ENCODE results near the gene RCAN3.
"Not testable (repeated sequence)": the region's sequence is repeated elsewhere in the genome, so short reads cannot be mapped to it uniquely, and the experiment has no call there.

RCAN3 gene

DNA sequence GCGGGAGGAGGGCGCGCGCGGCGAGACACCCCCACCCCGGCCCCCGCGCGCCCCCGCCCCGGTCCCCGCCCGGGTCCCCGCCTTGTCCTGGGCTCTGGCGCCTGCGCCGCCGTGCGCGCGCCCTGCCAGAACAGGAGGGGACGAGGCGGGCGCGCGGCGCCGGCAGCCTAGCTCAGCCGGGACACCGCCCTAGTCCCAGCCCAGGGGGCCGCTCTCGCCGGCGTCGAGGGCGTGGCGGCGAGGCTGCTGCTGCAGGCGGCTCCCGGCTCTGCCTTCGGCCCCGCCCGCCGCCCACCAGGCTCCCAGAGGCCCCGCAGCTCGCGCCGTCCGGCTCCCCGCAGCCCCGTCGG lies at the start of gene RCAN3:
Gene RCAN3, plus strand, starts transcription at position 128 of the 350 bp plus-strand sequence. CDS start 11,537 bp downstream, outside the sequence.
- peak; percentile 51 for DNase-seq (ENCODE audit: low read depth)

DNA sequence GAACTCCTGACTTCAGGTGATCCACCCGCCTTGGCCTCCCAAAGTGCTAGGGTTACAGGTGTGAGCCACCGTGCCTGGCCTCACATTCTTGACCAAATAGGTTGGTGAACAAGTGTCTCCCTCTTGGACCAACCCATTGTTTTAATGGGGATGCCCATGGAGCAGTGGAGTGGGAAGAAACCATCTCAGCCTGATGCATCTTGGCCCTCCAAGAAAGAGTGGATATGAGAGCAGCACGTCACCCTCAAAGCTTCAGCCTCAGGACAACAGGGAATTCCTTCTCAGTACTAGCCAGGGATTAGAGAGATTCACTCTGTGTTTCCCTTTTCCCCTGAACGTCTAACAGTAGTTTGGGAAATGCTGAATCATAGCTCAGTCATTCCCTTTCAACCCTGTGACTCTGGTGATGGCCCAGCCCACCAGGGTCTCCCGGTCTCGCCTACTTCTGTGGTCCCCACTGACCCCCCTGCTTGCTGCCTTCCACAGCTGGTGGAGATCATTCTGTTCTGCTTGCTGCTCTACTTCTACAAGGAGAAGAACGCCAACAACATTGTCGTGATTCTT lies 49.6 kb upstream of the RCAN3 start:
- DNase-seq (ENCODE audit: low read depth), result no peak

DNA sequence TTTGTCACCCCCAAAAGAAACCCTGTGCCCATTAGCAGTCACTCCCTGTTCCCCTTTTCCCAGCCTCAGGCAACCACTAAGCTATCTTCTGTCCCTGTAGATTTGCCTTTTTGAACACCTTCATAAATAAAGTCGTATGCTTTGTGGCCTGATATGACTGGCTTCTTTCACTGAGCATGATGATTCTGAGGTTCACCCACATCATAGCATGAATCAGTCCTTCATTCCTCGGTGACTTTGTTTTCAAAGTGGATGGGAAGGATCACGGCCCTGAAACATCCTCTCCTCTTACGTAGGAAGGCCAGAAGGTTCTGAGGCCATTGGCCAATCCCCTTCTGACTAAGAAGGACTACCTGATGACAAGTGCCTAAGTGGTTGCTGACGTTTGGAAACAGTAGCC lies 48.0 kb upstream of the RCAN3 start:
- no peak for DNase-seq (ENCODE audit: low read depth)

DNA sequence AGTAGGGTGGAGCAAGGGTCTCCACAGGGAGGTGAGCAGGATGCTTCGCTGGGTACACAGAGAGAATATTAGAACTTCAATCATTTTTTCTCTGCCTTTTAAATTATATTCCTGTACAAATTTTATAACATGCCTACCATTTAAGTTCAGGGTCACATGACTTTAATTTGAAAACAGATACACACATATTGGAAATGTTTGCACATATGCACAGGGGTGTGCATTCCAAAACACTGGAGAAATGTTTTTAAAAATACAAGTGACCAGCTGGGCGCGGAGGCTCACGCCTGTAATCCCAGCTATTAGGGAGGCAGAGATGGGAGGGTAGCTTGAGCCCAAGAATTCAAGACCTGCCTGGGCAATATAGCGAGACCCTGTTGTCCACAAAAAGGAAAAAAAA lies 47.4 kb upstream of the RCAN3 start:
- DNase-seq (ENCODE audit: low read depth), result no peak

DNA sequence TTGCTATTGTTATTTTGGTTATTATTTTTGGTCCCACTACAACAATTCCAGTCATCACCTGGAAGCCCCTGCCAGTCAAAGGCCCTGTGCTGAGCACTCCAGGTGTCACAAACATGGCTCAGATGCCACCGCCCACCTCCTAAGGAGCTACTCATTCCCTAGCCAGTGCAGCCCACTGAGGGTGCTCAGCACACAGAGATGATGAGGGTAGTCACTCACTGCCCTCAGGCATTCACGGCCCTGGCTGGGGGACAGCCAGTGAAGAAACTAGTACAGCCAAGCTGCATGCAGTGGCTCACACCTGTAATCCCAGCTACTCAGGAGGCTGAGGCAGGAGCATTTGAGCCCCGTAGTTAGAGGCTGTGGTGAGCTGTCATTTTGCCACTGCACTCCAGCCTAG lies 44.8 kb upstream of the RCAN3 start:
- DNase-seq (ENCODE audit: low read depth), result no peak

DNA sequence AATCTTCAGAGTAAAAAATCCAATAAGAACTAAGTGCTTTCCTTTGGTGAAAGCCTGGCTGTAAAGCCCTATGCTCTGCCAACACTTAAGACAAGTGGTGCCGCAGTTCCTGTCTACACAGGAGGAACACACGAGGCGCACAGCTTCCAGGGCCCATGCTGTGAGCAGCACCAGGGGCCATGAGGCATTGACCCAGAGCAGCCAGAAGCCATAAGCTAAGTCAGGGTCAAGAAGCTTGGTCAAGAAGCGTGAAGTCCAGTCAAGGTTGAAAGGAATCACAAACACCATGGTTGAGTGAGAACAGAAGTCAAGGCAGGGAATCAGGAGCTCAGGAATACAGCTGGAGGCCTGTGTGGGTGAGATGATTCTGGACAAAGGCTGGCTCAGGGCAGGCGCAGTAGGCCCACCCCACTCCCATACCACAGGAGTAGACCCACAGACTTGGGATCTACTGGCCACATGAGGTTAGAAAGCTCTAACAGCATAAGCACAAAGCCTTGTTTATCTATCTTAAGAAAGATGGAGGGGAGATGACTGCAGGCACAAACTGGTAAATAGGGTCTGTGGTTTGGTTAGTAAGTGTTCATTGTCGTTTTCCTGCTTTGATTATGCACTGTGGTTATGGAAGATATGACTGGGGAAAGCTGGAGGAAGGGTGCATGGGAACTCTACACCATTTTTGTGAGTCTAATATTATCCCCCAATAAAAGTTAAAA lies 42.9 kb upstream of the RCAN3 start:
- DNase-seq (ENCODE audit: low read depth), result no peak

DNA sequence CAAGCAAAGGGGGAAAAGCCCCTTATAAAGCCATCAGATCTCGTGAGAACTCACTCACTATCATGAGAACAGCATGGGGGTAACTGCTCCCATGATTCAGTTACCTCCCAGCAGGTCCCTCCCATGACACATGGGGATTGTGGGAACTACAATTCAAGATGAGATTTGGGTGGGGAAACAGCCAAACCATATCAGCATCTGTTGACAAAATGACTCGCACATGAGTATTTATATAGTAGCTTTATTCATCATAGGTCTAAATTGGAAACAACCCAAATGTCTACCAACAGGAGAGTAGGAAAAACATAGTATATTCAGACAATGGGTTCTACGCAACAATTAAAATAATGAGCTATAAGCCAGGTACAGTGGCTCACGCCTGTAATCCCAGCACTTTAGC lies 40.5 kb upstream of the RCAN3 start:
- DNase-seq (ENCODE audit: low read depth), result not testable (repeated sequence)

DNA sequence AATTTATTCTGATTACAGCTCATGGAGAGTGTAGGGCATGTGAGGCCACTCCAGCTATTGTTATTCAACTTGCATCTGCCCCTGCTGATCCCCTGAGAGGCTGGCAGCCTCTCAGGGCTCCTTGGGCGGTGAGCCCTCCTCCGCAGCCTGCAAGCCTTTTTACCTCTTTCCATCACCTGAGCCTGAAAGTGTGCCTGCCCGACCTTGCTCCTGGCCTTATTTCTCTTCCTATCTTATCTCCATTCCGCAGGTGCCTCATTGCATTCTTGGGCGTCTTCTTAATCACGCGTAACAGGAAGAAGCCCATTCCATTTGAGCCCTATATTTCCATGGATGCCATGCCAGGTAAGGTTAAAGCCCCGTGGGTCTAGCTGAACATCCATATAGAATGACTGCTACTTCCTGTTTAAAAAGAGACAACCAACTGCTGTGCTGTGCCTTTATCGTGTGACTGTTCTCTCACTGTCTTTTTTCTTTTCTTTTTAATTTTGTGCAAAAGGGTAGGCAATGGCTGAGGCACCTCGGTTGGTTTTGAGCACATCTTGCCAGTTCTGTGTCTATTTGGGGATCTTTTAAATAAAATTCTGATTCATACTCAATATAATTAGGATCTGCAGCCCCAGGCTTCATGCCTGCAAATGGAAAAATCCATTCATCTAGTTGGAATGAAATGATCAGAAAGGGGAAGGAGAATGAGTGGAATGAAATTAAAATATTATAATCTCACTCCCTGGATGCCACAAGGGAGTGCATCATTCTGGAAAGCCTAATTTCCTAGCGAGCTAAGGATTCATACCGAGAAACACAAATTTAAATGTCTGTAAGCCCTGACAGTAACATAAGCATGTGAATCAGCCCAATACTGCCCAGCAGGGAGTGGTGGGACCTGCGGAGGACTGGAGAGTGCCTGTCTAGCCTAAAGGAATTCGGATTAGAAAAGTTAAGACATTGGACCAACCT lies 38.6 kb upstream of the RCAN3 start:
- peak; percentile 45 for DNase-seq (ENCODE audit: low read depth)

DNA sequence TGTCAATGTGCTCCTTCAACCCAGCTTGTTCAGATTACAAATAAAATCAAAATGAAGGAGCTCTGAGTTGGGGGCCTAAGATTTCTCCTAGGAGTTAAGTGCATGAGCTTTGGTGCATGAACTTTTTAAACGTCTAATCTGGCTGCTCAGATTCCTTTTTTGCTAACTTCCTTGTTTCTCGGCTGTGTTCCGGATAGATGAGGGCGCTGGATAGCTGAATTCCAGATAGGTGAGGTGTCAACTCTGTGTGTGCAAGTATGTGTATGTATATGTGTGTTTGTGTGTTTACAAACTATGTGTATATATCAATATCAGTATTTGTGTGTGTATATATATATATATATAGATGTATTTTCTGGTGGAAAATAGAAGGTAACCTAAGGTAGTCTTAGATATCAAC lies 37.5 kb upstream of the RCAN3 start:
- no peak for DNase-seq (ENCODE audit: low read depth)

DNA sequence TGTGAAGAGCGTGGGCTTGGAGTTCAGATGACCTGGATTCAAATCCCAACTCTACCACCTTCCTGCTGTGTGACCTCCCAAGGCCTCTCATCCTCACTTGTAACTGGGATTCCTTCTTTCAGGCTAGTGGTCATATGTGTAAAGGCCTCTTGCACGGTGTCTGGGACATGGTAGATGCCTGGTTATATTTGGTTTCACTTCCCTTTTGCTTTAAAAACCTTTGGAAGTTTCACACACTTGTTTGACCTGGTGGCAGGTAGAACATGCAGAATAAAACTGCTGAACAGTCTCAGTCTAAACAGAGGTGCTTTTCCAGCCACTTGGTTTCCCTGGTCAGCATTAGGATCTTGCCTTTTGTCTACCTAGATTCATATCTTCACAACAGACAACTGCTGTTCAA lies 37.0 kb upstream of the RCAN3 start:
- no peak for DNase-seq (ENCODE audit: low read depth)

DNA sequence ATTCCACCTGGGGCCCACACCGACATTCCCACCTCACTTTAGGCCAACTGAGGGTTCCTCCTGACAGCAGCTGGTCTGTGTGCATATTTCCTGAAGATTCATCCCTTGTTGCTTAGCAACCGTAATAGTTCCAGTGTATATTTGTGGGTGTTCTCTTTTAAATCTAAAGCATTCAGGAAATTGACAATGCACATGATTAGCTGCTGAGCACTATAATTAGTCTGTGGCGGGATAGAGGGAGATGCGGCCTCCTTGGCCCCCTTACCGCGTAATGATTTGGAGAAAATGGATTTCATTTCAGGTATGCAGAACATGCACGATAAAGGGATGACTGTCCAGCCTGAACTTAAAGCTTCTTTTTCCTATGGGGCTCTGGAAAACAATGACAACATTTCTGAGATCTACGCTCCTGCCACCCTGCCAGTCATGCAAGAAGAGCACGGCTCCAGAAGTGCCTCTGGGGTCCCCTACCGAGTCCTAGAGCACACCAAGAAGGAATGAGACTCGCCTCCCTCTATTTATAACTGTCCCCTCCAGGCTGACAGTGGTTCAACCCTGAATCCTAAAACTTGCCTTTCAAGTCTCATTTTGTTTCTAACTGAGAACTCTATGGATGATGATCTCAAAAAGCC lies 33.8 kb upstream of the RCAN3 start:
- no peak for DNase-seq (ENCODE audit: low read depth)

DNA sequence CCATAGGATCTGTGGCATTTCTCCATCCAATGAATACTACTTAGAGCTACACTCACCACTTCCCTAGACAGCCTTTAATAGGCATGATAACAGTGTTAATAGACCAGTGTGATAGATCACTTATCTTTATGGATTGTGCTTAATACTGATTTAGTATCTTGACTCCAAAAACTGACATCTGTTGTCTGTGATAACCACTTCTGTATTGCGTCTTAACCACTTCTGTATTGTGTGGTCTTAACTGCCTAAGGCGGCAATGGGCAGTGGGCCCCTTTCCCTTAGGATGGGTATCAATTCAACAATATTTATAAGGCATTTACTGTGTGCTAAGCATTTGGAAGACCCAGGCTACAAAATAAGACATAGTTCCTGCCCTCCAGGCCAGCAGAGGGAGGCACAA lies 32.0 kb upstream of the RCAN3 start:
- no peak for DNase-seq (ENCODE audit: low read depth)

DNA sequence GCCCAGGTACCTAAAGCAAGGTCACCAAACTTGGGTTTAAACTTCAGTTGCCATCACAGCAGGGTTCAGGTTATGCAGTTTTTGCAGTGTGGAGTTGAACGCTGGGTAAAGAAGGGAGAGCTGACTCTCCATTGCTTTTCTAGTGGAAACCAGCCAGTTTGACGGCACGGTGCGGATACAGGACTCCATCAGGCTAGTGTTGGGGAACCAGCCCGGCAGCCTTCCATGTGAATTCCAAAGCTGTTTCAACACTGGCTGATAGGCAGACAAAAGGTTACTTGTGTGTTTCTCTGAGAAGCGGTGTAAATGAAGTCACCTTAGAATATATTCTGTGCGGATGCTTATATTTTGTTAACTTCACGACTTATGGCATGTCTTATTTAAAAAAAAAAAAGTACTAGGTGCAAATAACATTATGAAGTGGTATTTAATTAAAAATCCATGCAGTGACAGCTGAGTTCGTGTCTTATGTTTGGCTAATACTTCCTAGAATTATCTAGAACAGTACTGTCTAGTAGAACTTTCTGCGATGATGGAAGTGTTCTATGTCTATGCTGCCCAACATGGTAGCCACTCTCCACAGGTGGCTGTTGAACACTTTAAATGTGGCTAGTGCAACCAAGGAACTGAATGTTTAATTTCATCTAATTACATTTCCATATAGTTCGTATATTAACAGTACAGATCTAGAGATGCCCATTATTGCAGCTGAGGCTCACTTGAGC lies 29.9 kb upstream of the RCAN3 start:
- DNase-seq (ENCODE audit: low read depth), result no peak

DNA sequence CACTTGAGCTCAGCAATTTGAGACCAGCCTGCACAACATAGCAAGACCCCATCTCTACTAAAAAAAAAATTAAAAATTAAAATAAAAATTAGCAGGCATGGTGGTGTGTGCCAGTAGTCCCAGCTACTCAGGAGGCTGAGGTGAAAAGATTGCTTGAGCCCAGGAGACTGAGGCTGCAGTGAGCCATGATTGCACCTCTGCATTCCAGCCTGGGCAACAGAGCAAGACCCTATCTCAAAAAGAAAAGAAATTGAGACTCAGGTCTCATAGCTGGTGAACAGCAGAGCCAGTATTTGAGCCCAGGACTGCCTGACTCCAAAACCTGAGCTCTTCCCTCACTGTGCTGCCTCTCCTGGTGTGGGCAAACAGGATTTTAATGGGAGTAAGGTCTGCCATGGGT lies 28.4 kb upstream of the RCAN3 start:
- DNase-seq (ENCODE audit: low read depth), result no peak

DNA sequence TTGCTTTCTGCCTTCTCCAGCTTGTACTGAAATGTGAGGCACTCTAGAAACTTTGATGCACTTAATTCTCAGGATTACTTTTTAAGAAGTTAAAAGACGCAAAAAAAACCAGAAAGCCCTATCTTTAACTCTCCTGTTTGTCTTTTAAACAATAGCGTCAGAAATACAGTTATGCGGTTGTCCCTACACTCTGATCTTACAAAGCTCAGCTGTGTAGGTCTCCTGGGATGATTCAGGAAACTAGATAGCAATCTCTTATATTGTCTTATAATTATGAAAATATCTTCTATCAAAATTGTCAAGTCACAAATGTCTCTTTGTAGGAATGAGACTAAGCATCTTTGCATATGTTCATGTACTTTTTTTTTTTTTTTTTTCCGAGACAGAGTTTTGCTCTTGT lies 26.9 kb upstream of the RCAN3 start:
- no peak for DNase-seq (ENCODE audit: low read depth)

DNA sequence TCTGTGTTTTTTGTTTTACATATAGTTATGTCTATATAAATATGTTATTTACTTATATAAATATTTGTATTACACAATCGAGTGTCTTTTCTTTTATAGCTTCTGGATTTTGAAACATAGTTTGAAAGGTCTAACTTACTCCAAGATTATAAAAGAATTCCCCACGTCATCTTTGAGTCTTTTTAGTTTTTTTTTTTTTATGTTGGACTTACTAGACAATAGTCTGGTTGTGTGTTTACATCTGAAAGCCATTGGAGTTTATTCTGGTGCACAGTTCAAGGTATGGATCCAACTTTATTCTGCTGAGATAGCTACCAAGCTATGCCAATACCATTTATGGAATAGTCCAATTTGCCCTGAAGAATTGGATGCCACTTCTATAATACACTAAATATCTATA lies 26.1 kb upstream of the RCAN3 start:
- no peak for DNase-seq (ENCODE audit: low read depth)

DNA sequence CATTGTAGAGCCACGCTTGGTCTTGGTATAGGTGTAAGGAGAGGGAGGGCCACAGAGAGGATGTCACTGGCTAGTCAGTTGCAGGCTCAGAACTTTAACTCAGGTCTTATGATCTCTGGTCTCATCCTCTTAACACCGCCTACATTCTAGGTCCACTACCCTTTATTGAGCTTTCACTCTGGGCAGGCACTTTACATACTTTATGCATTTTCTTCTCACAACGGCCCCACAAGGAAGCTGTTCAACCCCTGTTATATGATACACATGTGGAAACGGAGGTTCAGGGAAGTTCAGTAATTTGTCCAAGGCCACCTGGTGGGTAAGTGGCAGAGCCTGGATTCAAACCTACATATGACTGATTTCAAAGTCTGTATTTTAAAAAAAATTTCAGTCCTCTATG lies 25.3 kb upstream of the RCAN3 start:
- DNase-seq (ENCODE audit: low read depth), result no peak

DNA sequence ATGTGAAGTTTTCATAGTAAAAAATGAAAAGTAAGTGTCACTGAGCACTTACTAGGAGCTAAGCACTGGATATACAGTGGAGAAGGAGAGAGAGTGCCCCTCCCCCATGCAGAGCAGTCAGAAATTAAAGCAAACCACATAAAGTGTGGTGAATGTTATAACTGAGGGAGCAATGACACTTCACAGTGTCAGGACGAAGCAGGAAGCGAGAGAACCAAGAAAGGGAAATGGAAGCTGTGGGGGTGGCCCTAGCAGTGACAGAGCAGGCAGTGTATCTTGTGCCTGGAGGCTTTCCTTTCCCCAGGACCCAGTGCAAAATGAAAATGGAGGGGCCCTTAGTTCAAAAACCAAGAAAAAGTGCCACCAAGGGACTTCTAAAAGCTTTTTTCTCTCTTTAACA lies 21.5 kb upstream of the RCAN3 start:
- DNase-seq (ENCODE audit: low read depth), result no peak

DNA sequence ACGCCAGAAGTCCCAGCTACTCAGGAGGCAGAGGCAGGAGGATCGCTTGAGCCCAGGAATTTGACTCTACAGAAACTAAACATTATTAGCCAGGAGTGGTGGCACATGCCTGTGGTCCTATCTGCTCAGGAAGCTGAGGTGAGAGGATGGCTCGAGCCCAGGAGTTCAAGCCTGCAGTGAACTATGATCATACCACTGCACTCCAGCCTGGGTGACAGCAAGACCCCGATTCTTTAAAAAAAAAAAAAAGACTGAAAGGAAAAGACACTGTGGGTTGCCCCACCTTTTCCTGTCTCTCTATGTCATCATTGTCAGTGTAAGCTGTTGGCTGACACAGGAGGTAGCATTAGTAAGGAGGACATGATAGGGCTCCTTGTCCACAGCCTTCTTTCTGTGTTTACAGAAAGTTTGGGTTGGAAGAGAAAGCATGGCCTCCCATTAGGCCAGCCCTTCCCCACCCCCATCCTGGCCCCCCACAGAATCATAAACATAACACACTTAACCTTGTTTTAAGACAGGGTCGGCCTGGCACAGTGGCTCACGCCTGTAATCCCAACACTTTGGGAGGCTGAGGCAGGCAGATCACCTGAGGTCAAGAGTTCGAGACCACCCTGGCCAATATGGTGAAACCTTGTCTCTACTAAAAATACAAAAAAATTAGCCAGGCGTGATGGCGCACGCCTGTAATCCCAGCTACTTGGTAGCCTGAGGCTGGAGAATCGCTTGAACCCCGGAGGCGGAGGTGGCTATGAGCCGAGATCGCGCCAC lies 20.6 kb upstream of the RCAN3 start:
- DNase-seq (ENCODE audit: low read depth), result no peak

DNA sequence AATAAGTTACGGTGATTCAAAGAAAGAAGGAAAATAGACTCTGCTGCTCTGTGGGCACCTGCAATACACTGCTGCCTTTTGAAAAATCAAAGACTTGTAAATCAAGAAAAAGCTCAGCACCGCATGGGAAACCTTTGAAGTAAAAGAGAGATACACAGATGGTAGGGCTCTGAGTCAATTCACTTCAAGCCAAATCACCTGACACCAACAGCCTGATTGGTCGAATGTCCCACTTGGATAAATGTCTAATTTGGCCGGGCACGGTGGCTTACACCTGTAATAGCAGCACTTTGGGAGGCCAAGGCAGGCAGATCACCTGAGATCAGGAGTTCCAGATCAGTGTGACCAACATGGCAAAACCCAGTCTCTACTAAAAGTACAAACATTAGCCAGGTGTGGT lies 19.2 kb upstream of the RCAN3 start:
- no peak for DNase-seq (ENCODE audit: low read depth)

DNA sequence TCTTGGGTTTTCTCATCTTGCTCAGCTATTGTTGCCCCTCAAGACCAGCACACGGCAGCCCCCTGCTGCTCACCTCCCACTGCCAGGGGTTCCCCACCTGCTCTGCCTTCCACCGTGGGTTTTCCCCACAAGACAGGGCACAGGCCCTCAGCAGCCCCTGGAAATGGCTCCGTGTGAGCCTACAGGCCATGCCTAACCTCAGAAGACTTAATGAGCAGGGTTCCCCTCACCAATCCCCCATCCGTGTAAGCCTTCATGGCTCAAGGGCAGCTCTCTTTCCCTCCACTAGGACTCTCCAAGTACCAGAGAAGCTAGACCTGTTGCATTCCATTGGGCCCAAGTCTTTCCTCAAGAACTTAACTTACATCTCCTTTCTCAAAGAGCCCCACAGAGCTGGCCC lies 18.4 kb upstream of the RCAN3 start:
- no peak for DNase-seq (ENCODE audit: low read depth)

Measured in stromal cell of bone marrow (primary cell).